ENCODE measurements around the gene CHRD. TPM values are rescaled to one million over a fixed set of nuclear protein-coding genes. Genes with fewer than 3 reads are reported as not detected.

The CHRD gene
- polyA plus RNA-seq, 1 of the 3 experiments (the other 2 are of a cell fraction): 0.95 TPM

GRCh38 chr3:184426691-184427141 is 46.9 kb downstream of the CHRD start:
- DNase-seq: no peak
- no peak for TF ChIP-seq IRF3 (IDR thresholded peaks at IDR 0.05; ENCODE audit: low read depth, low read length)
- Histone ChIP-seq H4K20me1 (ENCODE audit: insufficient read depth) (no peaks in the 10 kb centered on the region), H3K9me2 (no peaks in the 10 kb centered on the region), H3K4me1 (ENCODE audit: control insufficient read depth in 1 of 2, insufficient read depth in 2 of 2, low read depth in 1 of 2, low read length in 1 of 2) (no peaks in the 10 kb centered on the region), H3K27ac (ENCODE audit: low read depth in 2 of 2, low read length in 1 of 2) (no peak overlapping the region), H3F3A (replicated peaks; ENCODE audit: insufficient read depth) (no peaks in the 10 kb centered on the region), H3K9ac (no peak overlapping the region), H3K9me3 (no peaks in the 10 kb centered on the region), H3K36me3 (replicated peaks in 1 of 2; ENCODE audit: control insufficient read depth in 1 of 2, insufficient read depth in 2 of 2, low read length in 1 of 2) (no peaks in the 10 kb centered on the region), H3K79me2 (ENCODE audit: insufficient read depth) (no peaks in the 10 kb centered on the region), H3K4me3 (ENCODE audit: low read depth in 2 of 2, low read length in 1 of 2) (no peak overlapping the region), H3K27me3 (ENCODE audit: insufficient read depth) (no peaks in the 10 kb centered on the region; the same call in 1 of the 2 replicates), H3K4me2 (no peak overlapping the region), H2AFZ (ENCODE audit: low read depth) (no peak overlapping the region)
- WGBS (ENCODE audit: low lambda C conversion rate): 72% methylated on average over 10 of the region's 12 CpGs
- POLR2A ChIA-PET: no interaction called here
- CTCF ChIA-PET: interaction anchor here (1.3 to 3.3 kb wide), 2 partner anchors 9 to 55 kb away, joined by 4 to 20 read pairs; no protein-coding TSS in a partner anchor

DNA sequence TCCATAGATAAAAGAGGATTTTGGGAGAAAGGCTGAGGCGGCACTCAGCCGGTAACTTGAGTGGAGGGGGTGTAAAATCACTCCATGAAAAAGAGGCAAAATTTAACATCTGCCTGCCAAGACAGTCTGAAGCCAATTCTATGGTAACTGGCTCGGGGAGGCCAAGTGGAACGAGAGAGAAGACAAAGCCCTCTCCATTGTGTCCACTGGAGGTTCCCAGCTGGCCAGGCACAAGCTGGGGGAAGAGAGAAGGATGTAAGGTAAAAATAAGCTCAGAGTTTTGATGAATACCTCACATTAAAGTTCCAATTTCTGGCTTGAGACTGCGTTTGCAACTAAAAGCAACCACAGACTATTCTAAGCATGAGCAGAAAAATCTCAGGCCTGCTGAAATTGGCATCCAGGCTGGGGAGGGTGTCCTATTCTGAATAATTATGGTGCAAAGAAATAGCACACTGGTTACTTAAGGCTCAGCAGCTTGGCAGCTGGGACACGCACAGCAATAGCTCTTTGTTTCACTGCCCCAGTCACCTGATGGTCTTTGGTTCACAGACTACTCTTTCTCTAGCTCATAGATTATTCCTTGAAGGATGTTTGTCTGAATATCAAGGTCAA is 48.8 kb downstream of the CHRD start:
- Histone ChIP-seq H3K27me3 (ENCODE audit: insufficient read depth) (no peaks in the 10 kb centered on the region; the same call in 1 of the 2 replicates), H3K9ac (no peak overlapping the region), H3K36me3 (replicated peaks in 1 of 2; ENCODE audit: control insufficient read depth in 1 of 2, insufficient read depth in 2 of 2, low read length in 1 of 2) (no peaks in the 10 kb centered on the region), H3K9me3 (no peaks in the 10 kb centered on the region), H3K79me2 (ENCODE audit: insufficient read depth) (no peaks in the 10 kb centered on the region), H3K27ac (ENCODE audit: low read depth in 2 of 2, low read length in 1 of 2) (no peak overlapping the region), H4K20me1 (ENCODE audit: insufficient read depth) (no peaks in the 10 kb centered on the region), H2AFZ (ENCODE audit: low read depth) (no peak overlapping the region), H3F3A (replicated peaks; ENCODE audit: insufficient read depth) (no peaks in the 10 kb centered on the region), H3K9me2 (no peaks in the 10 kb centered on the region), H3K4me2 (no peak overlapping the region), H3K4me3 (ENCODE audit: low read depth in 2 of 2, low read length in 1 of 2) (no peak overlapping the region), H3K4me1 (ENCODE audit: control insufficient read depth in 1 of 2, insufficient read depth in 2 of 2, low read depth in 1 of 2, low read length in 1 of 2) (no peaks in the 10 kb centered on the region)
- TF ChIP-seq, protein P1, sequence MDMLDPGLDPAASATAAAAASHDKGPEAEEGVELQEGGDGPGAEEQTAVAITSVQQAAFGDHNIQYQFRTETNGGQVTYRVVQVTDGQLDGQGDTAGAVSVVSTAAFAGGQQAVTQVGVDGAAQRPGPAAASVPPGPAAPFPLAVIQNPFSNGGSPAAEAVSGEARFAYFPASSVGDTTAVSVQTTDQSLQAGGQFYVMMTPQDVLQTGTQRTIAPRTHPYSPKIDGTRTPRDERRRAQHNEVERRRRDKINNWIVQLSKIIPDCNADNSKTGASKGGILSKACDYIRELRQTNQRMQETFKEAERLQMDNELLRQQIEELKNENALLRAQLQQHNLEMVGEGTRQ (IDR thresholded peaks at IDR 0.05; ENCODE audit: borderline replicate concordance, low read depth, low read length): no peak
- TF ChIP-seq JUND (IDR thresholded peaks at IDR 0.05) (no peak), SMC3 (IDR thresholded peaks at IDR 0.05; ENCODE audit: low read depth, low read length) (no peak), CTCF (IDR thresholded peaks at IDR 0.05) (no peak), MXI1 (IDR thresholded peaks at IDR 0.05; ENCODE audit: low read depth, low read length) (no peak), GATA2 (CRISPR knock-in tag; IDR thresholded peaks at IDR 0.05) (no peak), FOXJ3 (CRISPR knock-in tag; IDR thresholded peaks at IDR 0.05) (no peak), ZBTB33 (IDR thresholded peaks at IDR 0.05; ENCODE audit: borderline replicate concordance, low read depth) (no peak), GABPA (IDR thresholded peaks at IDR 0.05; ENCODE audit: low read depth) (no peak), EP300 (IDR thresholded peaks at IDR 0.05; ENCODE audit: borderline replicate concordance in 1 of 2, low read depth in 1 of 2, low read length in 1 of 2) (no peak), CHD2 (IDR thresholded peaks at IDR 0.05; ENCODE audit: low read length, partially characterized antibody) (no peak), FOXM1 (IDR thresholded peaks at IDR 0.05; ENCODE audit: low read depth) (no peak), FOSL2 (IDR thresholded peaks at IDR 0.05; ENCODE audit: borderline replicate concordance, low read depth) (no peak), RXRA (IDR thresholded peaks at IDR 0.05; ENCODE audit: borderline replicate concordance, low read depth) (no peak), POLR2AphosphoS5 (IDR thresholded peaks at IDR 0.05; ENCODE audit: low read depth, low read length) (no peak), EZH2phosphoT487 (IDR thresholded peaks at IDR 0.05; ENCODE audit: borderline replicate concordance, low read depth) (no peak), NFIC (IDR thresholded peaks at IDR 0.05; ENCODE audit: borderline replicate concordance) (no peak), TCF12 (IDR thresholded peaks at IDR 0.05) (no peak), IRF3 (IDR thresholded peaks at IDR 0.05; ENCODE audit: low read depth, low read length) (no peak)
- TF ChIP-seq, protein P2, sequence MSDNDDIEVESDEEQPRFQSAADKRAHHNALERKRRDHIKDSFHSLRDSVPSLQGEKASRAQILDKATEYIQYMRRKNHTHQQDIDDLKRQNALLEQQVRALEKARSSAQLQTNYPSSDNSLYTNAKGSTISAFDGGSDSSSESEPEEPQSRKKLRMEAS (IDR thresholded peaks at IDR 0.05; ENCODE audit: low read depth): no peak
- DNase-seq: no peak
- WGBS (ENCODE audit: low lambda C conversion rate): 61% methylated on average over 6 of the region's 6 CpGs
- POLR2A ChIA-PET: no interaction called here
- CTCF ChIA-PET: interaction anchor here (0.7 to 3.3 kb wide), 3 partner anchors 10 to 84 kb away, joined by 3 to 20 read pairs (median 3); no protein-coding TSS in a partner anchor
